Activated naive CD4-positive, alpha-beta T cell treated with anti-CD3 and anti-CD28 coated beads, Interleukin-2, amount 50 U/mL, for 16 hours (primary cell): ENCODE results near the gene SPOPL.

Experiments
- DNase-seq: peaks from one replicate; pipeline ENCODE4 v3.0.0-alpha.2; 2020

The SPOPL gene

GRCh38 chr2:138609446-138609845, 107.9 kb downstream of the SPOPL start:
- no peak for DNase-seq

- no peak for DNase-seq
These were observed 108.8 kb downstream of the SPOPL start for GRCh38 chr2:138610201-138610953.

- no peak for DNase-seq
These were observed 113.7 kb downstream of the SPOPL start for GRCh38 chr2:138615257-138615656.

- no peak for DNase-seq
These were observed 115.5 kb downstream of the SPOPL start for GRCh38 chr2:138617026-138617425.

GRCh38 chr2:138618971-138619370, 117.4 kb downstream of the SPOPL start:
- no peak for DNase-seq

- no peak for DNase-seq
These were observed 118.9 kb downstream of the SPOPL start for GRCh38 chr2:138620431-138620830.

GRCh38 chr2:138621139-138621538, 119.6 kb downstream of the SPOPL start:
- DNase-seq = no peak

- DNase-seq = no peak
These were observed 121.0 kb downstream of the SPOPL start for GRCh38 chr2:138622613-138623012.
